PC-3 (cell line): Measurements from ENCODE around the gene TSPAN13. TPM values are rescaled to one million over a fixed set of nuclear protein-coding genes. Genes with fewer than 3 reads are reported as not detected.

ENCODE experiments used
- ATAC-seq: fragments of 200-7000 bp; cut with Tn5 transposase; 2 replicates; pipeline ENCODE4 v1.9.1; 2020; ENCODE audit warnings: mild to moderate bottlenecking, moderate library complexity
- BruUV-seq: library from RNA; stranded (reverse); fragments of 400-500 nt; replicated peaks from 2 replicates; lab custom pipeline; 2021; lab: Mats Ljungman, UMichigan
- CTCF ChIA-PET: fragments of 300-600 bp; sonication (Branson Sonifier 250); formaldehyde crosslinking; loops from one replicate; lab custom pipeline; 2022; ENCODE audit warnings: antibody characterized with exemption; lab: Charles Lee
- POLR2A ChIA-PET: fragments of 300-600 bp; sonication (Branson Sonifier 250); formaldehyde crosslinking; loops from one replicate; lab custom pipeline; 2022; ENCODE audit warnings: antibody characterized with exemption; ENCODE audit not compliant: unreplicated experiment; lab: Charles Lee
- DNase-seq: peaks from one replicate; pipeline ENCODE4 v3.0.0-alpha.2; 2015
- H2AFZ ChIP-seq: fragments of 300-600 bp; sonication (generic); 2 replicates; pipeline ENCODE4 v1.6.0; 2016; ENCODE audit warnings: antibody characterized with exemption, low read length
- H3F3A ChIP-seq: fragments of 300-600 bp; sonication (generic); one replicate; pipeline ENCODE4 v1.6.0; 2017; ENCODE audit warnings: antibody characterized with exemption, low read length, control low read depth, mild to moderate bottlenecking; ENCODE audit not compliant: unreplicated experiment
- H3K27ac ChIP-seq: fragments of 300-600 bp; sonication (generic); 2 replicates; pipeline ENCODE4 v1.5.1; 2016; ENCODE audit warnings: mild to moderate bottlenecking, low read length
- H3K27me3 ChIP-seq: fragments of 300-600 bp; sonication (generic); 2 replicates; pipeline ENCODE4 v1.6.1; 2016; ENCODE audit warnings: low read length, mixed read lengths
- H3K36me3 ChIP-seq: fragments of 300-600 bp; sonication (generic); 2 replicates; pipeline ENCODE4 v1.6.1; 2016; ENCODE audit warnings: low read depth, mixed run types, low read length, mixed read lengths
- H3K4me1 ChIP-seq: fragments of 300-600 bp; sonication (generic); 2 replicates; pipeline ENCODE4 v1.5.1; 2016; ENCODE audit warnings: low read length; ENCODE audit not compliant: insufficient read depth
- H3K4me2 ChIP-seq: fragments of 300-600 bp; sonication (generic); 2 replicates; pipeline ENCODE4 v1.6.0; 2016; ENCODE audit warnings: low read length
- H3K4me3 ChIP-seq: fragments of 300-600 bp; sonication (generic); 2 replicates; pipeline ENCODE4 v1.5.1; 2016; ENCODE audit warnings: mild to moderate bottlenecking, low read length, mixed read lengths
- H3K79me2 ChIP-seq: fragments of 300-600 bp; sonication (generic); 2 replicates; pipeline ENCODE4 v1.6.1; 2017; ENCODE audit warnings: low read length, mixed read lengths
- H3K9ac ChIP-seq: fragments of 300-600 bp; sonication (generic); 2 replicates; pipeline ENCODE4 v1.6.0; 2016; ENCODE audit warnings: mild to moderate bottlenecking, low read length
- H3K9me2 ChIP-seq: fragments of 300-600 bp; sonication (generic); replicated peaks from 2 replicates; pipeline ENCODE4 v1.6.1; 2016; ENCODE audit warnings: mixed run types, low read length, mixed read lengths
- H3K9me3 ChIP-seq: fragments of 300-600 bp; sonication (generic); 2 replicates; pipeline ENCODE4 v1.6.1; 2016; ENCODE audit warnings: low read length, mixed read lengths
- H4K20me1 ChIP-seq: fragments of 300-600 bp; sonication (generic); 2 replicates; pipeline ENCODE4 v1.6.1; 2016; ENCODE audit warnings: low read length, mixed read lengths
- CTCF ChIP-seq: fragments of 300-600 bp; sonication (generic); conservative IDR thresholded peaks from 2 replicates; pipeline ENCODE4 v1.5.1; 2017; ENCODE audit warnings: antibody characterized with exemption, low read depth, mild to moderate bottlenecking, low read length
- EZH2 ChIP-seq: fragments of 300-600 bp; sonication (generic); IDR thresholded peaks from one replicate; pipeline ENCODE4 v1.6.1; 2017; ENCODE audit warnings: antibody characterized with exemption, mild to moderate bottlenecking, low read length; ENCODE audit not compliant: unreplicated experiment
- EZH2phosphoT487 ChIP-seq: fragments of 300-600 bp; sonication (generic); IDR thresholded peaks from 2 replicates; pipeline ENCODE4 v1.6.1; 2018; ENCODE audit warnings: mild to moderate bottlenecking, antibody characterized with exemption, low read length, borderline replicate concordance
- intact Hi-C: fragments of 100-400 bp; cut with micrococcal nuclease; formaldehyde crosslinking; loops from 2 replicates; pipeline ENCODE4 v1.9.0; 2023
- total RNA-seq: library from RNA; depleted of rRNA; stranded (reverse); fragments of >200 nt; gene quantifications from 2 replicates; pipeline ENCODE4 v1.2.3, GENCODE V29; 2014

The TSPAN13 gene
- total RNA-seq, 1 experiment from 2014 or later = 34.9 TPM

- no peak for DNase-seq
- intact Hi-C loops = no loop called here
- no peak overlapping the region for H3K4me3 ChIP-seq
- H3K27me3 ChIP-seq = no peaks in the 10 kb centered on the region
- H3K36me3 ChIP-seq = peaks cover 19% of the 10 kb centered on the region
- no peaks in the 10 kb centered on the region for H3K9me3 ChIP-seq
- H4K20me1 ChIP-seq = no peaks in the 10 kb centered on the region
- no peak overlapping the region for H3K27ac ChIP-seq
- no peaks in the 10 kb centered on the region for H3K9me2 ChIP-seq
- TSS peak; percentile 3 for BruUV-seq
- H3K9ac ChIP-seq = no peak overlapping the region
- CTCF ChIA-PET = no interaction called here
- peaks cover 5% of the 10 kb centered on the region; the same call in 1 of the 2 replicates for H3K4me1 ChIP-seq
- H2AFZ ChIP-seq = no peak overlapping the region
- POLR2A ChIA-PET = interaction anchor here (0.7 kb wide), 1 partner anchor 89 kb away, joined by 4 read pairs; no protein-coding TSS in a partner anchor
- TF ChIP-seq EZH2phosphoT487 (no peak), CTCF (no peak), EZH2 (no peak)
- H3K79me2 ChIP-seq = no peaks in the 10 kb centered on the region
- ATAC-seq = peak; percentile 49
- H3F3A ChIP-seq = no peaks in the 10 kb centered on the region
- no peak overlapping the region for H3K4me2 ChIP-seq
Measured at GRCh38 chr7:16791905-16792698, 38.5 kb downstream of the TSPAN13 start.

DNA sequence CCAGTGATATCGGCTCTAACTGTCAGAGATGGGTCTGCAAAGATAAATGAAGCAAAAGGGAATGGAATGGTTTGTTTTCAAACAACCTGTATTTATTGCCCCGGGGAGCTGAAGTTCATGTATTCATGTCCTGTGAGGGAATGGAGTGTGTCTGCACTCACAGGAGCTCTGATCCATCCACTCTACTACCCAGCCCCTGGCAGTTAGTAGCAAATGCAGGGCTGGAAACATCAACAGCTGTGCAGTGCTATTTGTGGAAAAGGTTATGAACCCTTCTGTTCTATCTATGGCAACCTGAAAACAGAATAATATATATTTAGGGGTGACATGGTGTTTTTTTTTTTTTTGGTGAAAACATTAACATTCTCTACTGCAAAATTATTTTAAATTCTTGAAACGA, 41.4 kb downstream of the TSPAN13 start:
- no peak for ATAC-seq
- CTCF ChIA-PET = no interaction called here
- no peaks in the 10 kb centered on the region for H3K27me3 ChIP-seq
- no peaks in the 10 kb centered on the region for H3K9me3 ChIP-seq
- no peak overlapping the region for H2AFZ ChIP-seq
- H3K4me1 ChIP-seq = peaks cover 9% of the 10 kb centered on the region
- no peaks in the 10 kb centered on the region for H4K20me1 ChIP-seq
- POLR2A ChIA-PET = no interaction called here
- no peaks in the 10 kb centered on the region for H3F3A ChIP-seq
- no peak overlapping the region for H3K27ac ChIP-seq
- H3K4me2 ChIP-seq = no peak overlapping the region
- BruUV-seq = no TSS peak
- no peak overlapping the region for H3K4me3 ChIP-seq
- H3K9ac ChIP-seq = no peak overlapping the region
- DNase-seq = no peak
- no peaks in the 10 kb centered on the region for H3K79me2 ChIP-seq
- peaks cover 41% of the 10 kb centered on the region for H3K36me3 ChIP-seq
- intact Hi-C loops = no loop called here
- H3K9me2 ChIP-seq = no peaks in the 10 kb centered on the region
- no peak for TF ChIP-seq EZH2phosphoT487
- no peak for TF ChIP-seq EZH2
- no peak for TF ChIP-seq CTCF

DNA sequence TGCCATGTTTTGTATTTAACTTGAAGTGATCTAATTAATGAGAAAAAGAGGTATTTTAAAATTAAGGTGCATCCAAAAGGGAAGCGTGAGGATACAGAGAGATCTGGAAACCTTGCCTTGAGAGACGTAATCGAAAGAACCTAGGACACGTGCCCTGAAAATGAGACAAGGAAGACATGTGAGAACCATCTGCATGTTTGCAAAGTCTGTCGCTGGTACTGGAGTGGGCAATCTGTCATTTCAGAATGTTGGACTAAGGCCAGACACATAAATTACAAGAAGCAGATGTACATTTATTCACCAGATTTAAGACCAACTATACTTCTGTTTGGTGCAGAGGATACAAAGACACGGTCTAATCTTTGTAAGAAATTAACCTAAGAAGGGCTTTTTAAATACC, 42.1 kb downstream of the TSPAN13 start:
- H3K9me2 ChIP-seq = no peaks in the 10 kb centered on the region
- peaks cover 47% of the 10 kb centered on the region for H3K36me3 ChIP-seq
- DNase-seq (no peak), ATAC-seq (no peak)
- H3K27me3 ChIP-seq = no peaks in the 10 kb centered on the region
- no peaks in the 10 kb centered on the region for H4K20me1 ChIP-seq
- no peaks in the 10 kb centered on the region for H3K79me2 ChIP-seq
- ChIA-PET CTCF (no interaction called here), POLR2A (no interaction called here)
- H3K4me3 ChIP-seq = no peak overlapping the region
- H3K9ac ChIP-seq = no peak overlapping the region
- no peak overlapping the region for H3K4me2 ChIP-seq
- no peak for TF ChIP-seq EZH2
- no peak for TF ChIP-seq EZH2phosphoT487
- no peak for TF ChIP-seq CTCF
- H3F3A ChIP-seq = no peaks in the 10 kb centered on the region
- H2AFZ ChIP-seq = no peak overlapping the region
- no peaks in the 10 kb centered on the region for H3K9me3 ChIP-seq
- no TSS peak for BruUV-seq
- H3K4me1 ChIP-seq = peaks cover 16% of the 10 kb centered on the region
- intact Hi-C loops = no loop called here
- no peak overlapping the region for H3K27ac ChIP-seq
